ENCODE data around the gene MMP19. TPM values are rescaled to one million over a fixed set of nuclear protein-coding genes. Genes with fewer than 3 reads are reported as not detected.
A peak's percentile ranks its signal among the peaks of the same experiment; 100 is the strongest.
"Not testable (repeated sequence)": the region's sequence is repeated elsewhere in the genome, so short reads cannot be mapped to it uniquely, and the experiment has no call there.

The MMP19 gene, protein sequence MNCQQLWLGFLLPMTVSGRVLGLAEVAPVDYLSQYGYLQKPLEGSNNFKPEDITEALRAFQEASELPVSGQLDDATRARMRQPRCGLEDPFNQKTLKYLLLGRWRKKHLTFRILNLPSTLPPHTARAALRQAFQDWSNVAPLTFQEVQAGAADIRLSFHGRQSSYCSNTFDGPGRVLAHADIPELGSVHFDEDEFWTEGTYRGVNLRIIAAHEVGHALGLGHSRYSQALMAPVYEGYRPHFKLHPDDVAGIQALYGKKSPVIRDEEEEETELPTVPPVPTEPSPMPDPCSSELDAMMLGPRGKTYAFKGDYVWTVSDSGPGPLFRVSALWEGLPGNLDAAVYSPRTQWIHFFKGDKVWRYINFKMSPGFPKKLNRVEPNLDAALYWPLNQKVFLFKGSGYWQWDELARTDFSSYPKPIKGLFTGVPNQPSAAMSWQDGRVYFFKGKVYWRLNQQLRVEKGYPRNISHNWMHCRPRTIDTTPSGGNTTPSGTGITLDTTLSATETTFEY
- total RNA-seq (2014; rRNA removed; shearing (Covaris generic)): 0.37 and 0.58 TPM in 2 replicates
- 0.26 and 0.32 TPM in 2 replicates for polyA plus RNA-seq (2015; cell fraction: cytosol; rRNA removed)
- polyA plus RNA-seq (2015; cell fraction: nucleus; rRNA removed): 0.60 and 1.2 TPM in 2 replicates

DNA sequence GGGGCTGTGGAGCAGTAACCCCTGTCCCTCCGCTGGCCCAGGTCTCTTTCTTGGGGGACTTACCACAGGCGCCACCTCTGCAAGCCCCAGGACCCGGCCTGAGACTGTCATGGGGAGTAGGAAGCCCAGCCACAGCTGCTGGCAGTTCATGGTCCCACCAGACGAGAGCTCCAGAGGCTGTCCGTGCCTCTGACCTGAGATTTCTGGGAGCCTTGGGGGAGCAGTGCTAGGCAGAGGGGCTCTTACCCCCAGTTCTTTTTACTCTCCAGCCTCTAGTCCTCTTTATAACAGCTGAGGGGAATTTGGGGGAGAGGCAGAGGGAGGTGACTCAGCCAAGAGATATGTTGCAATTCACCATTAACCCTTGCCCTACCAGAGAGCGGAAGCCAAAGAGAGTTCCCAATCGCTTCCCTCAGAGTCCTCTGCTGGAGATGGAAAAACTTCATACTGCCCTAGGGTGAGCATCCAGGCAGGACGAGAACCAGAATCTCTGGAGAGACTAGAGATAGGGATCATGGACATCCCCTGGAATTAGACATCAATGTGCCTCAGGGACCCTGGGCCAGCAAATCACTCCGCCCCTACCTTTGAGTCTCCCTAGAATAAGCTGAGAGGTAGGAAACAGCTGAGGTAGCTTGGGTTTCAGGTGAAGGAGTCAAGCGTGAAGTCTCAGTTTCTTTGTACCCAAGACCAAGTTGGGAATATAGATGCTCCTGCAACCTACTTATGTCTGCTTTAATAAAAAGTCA, at the start of gene MMP19:
Gene MMP19 (minus strand): TSS at position 256 of the 749 bp plus-strand sequence. CDS start 106 bp downstream, at position 150.
- peak; percentile 65 for DNase-seq (ENCODE audit: low read depth)

GRCh38 chr12:55891310-55891709, 48.6 kb upstream of the MMP19 start:
- DNase-seq (ENCODE audit: low read depth): no peak

GRCh38 chr12:55885113-55885512, 42.4 kb upstream of the MMP19 start:
- no peak for DNase-seq (ENCODE audit: low read depth)

DNA sequence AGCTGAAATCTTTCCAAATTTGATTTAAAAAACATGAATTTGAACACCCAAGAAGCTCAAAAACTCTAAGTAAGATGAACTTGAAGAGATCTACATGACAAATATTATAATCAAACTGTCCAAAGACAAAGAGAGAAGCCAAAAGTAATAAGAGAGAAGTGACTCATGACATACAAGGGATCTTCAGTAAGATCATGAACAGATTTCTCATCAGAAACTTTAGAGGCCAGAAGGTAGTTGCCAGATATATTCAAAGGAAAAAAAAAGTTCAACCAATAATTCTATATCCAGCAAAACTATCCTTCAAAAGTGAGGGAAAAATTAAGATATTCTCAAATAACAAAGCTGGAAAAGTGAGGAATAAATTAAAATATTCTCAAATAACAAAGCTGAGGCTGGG, 35.1 kb upstream of the MMP19 start:
- no peak for DNase-seq (ENCODE audit: low read depth)

DNA sequence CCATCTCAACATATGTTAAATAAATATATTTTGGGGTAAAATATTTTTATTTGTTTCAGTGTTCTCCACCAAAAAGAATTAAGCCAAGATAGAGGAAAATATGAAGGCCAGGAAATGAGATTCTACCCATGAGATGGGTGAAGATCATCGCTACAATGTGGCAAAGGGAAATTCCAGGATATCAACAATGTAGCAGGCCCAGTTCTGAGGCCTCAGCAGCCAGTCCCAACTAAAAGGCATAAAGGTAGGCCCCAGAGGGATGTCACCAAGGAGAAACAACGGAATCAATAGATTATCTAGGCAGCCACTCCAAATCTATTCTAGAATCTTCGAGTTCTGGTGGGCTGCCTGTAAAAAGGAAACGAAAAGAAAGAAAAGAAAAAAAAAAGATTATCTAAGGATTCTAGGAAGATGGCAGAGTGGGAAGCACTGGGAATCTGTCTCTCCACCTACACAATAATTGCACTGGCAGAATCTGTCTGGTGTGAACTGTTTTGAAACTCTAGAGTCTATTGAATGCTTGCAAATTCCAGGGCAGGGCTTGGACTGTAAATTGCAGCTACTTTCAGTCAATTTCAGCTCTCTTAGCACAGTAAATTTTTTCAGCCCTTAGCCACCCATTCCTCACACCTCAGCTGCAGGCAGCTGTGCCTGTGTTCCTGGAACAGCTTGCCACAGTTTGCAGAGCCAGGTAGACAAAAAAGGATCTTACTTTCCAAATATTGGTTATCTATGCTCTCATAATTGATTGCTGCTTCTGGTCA, 33.1 kb upstream of the MMP19 start:
- DNase-seq (ENCODE audit: low read depth): no peak

DNA sequence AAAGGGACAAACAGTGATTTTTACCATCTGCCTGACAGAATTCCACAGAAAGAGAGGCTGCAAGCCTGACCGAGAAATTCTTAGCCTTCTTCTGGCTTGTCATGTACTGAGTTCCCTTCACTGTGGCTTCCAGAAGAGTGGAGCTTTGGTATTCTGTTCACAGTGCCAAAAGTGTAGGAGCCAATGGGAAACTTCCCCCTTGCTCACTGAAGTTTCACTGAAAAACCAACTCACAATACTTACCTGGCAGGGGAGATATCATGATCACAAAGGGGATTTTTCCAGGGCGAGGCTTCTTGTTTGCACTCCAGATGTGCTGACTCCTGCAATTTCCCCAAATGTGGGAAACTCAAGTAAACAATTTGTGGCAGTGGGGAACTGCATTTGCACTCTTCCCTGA, 31.7 kb upstream of the MMP19 start:
- DNase-seq (ENCODE audit: low read depth): no peak

GRCh38 chr12:55866454-55867004, 23.8 kb upstream of the MMP19 start:
- not testable (repeated sequence) for DNase-seq (ENCODE audit: low read depth)

DNA sequence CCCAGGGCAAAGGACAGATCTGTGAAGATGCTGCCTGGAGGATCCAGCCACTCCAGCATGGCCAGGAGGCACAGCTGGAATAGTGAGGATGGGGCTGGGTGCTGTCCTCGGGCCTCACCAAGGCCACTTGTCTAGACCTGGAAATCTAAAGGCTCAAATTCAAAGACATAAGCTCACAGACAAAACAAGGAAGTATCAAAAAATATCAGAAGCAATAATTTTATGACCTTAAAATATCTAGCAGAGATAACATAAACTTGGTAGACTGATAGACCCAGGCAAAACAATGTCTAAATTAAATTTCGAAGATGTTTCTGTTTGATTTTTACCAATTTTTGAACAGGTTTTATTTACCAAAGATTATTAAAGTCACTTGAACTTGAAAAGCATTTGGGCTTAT, 22.6 kb upstream of the MMP19 start:
- DNase-seq (ENCODE audit: low read depth): no peak

- not testable (repeated sequence) for DNase-seq (ENCODE audit: low read depth)
These were observed 20.2 kb upstream of the MMP19 start for GRCh38 chr12:55862931-55863330.

DNA sequence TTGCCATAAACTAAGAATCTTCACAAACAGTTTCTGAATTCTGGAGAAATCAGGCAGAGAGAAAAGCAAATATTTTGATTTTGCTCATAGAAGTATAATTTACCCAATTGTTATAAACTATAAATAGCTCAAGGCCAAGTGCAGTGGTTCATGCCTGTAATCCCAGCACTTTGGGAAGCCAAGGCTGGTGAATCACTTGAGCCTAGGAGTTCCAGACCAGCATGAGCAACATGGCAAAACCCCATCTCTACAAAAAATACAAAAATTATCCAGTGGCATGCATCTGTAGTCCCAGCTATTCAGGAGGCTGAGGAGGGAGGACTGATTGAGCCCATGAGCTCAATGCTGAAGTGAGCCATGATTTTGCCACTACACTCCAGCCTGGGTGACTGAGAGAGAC, 19.6 kb upstream of the MMP19 start:
- no peak for DNase-seq (ENCODE audit: low read depth)

- DNase-seq (ENCODE audit: low read depth): no peak
These were observed 19.1 kb upstream of the MMP19 start for GRCh38 chr12:55861871-55862270.

GRCh38 chr12:55861396-55861795, 18.7 kb upstream of the MMP19 start:
- no peak for DNase-seq (ENCODE audit: low read depth)

DNA sequence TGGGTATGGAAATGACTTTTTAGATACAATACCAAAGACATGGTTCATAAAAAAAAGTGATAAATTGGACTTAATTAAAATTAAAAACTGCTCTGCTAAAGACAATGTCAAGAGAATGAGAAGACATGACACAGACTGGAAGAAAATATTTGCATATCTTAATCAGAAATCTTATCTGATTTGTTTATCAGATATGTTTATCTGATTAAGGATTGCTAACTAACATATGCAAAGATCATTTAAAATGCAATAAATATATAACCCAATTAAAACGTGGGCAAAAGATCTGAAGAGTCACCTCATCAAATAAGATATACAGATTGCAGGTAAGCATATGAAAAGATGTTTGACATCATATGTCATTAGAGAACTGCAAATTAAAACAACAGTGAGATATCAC, 10.0 kb upstream of the MMP19 start:
- no peak for DNase-seq (ENCODE audit: low read depth)

DNA sequence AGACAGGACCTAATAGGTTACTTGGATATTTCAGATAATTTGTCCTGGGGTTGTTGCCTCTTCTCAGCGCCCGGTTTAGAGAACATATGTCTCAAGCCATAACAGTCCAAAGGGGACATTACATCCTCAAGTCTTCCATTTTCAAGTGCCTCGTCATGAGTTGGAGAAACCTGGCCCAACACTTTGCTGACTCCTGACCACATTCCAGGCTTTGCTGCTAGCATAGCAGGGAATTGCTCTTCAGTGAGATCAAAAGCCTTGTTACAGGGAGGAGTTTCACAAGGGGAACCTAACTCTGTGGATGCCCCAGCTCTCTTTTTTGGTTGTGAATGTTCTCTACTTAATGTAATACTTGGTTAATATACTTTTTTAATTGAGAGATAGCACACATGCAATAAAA, 8.2 kb upstream of the MMP19 start:
- DNase-seq (ENCODE audit: low read depth): no peak

GRCh38 chr12:55850401-55850800, 7.7 kb upstream of the MMP19 start:
- DNase-seq (ENCODE audit: low read depth): no peak

DNA sequence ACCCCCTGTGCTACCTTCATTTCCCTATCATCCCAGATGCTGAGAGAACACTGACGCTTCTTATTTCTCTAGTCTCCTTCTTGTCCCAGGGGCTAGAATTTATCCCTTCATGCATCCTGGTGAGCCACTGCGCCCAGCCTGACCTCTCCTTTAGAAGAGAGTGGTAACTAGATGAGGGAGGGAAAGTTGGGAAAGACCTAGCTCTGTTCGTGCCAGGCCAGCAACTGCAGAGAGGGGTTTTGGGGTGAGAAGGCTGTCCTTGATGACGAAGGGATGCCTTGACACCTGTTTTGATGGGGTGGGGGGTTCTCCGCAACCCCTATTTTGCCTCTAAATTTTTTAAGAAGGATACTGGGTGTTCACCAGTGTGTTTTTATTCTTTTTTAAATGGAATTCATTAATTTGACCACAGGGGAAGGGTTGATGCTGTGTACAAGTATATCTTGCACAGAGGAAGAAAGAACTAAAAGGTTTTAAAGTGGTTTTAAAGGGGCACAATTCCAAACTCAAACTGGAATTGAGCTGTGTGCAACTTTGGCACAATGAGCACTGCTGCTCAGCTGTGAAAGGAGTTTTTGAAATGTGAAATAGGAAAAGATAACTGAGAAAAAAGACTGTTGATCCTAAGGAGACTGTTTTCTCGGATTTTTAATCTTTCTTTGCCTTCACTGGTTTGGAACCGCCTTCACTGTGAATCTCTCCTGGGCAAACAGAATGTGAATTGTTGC, 7.0 kb upstream of the MMP19 start:
- no peak for DNase-seq (ENCODE audit: low read depth)

GRCh38 chr12:55847603-55848291, 5.0 kb upstream of the MMP19 start:
- DNase-seq (ENCODE audit: low read depth): peak; percentile 98

GRCh38 chr12:55847033-55847432, 4.3 kb upstream of the MMP19 start:
- DNase-seq (ENCODE audit: low read depth): peak; percentile 73

- no peak for DNase-seq (ENCODE audit: low read depth)
These were observed 3.2 kb upstream of the MMP19 start for GRCh38 chr12:55845785-55846496.
